WTC11 (cell line): ENCODE measurements around the gene KCNH6. TPM values are rescaled to one million over a fixed set of nuclear protein-coding genes. Genes with fewer than 3 reads are reported as not detected.
A peak's percentile ranks its signal among the peaks of the same experiment; 100 is the strongest.

Experiments
- ATAC-seq: fragments of 200-7000 bp; cut with Tn5 transposase; 2 replicates; pipeline ENCODE4 v1.10.0; 2021; ENCODE audit warnings: mild to moderate bottlenecking, moderate library complexity
- CTCF ChIA-PET: fragments of 300-600 bp; sonication (Branson Sonifier 250); formaldehyde crosslinking; loops from one replicate; lab custom pipeline; 2021; ENCODE audit warnings: antibody characterized with exemption; lab: Charles Lee
- POLR2A ChIA-PET: fragments of 350-600 bp; sonication (Branson Sonifier 250); formaldehyde crosslinking; loops from one replicate; lab custom pipeline; 2021; ENCODE audit warnings: antibody characterized with exemption; lab: Charles Lee
- DNase-seq: peaks from one replicate; pipeline ENCODE4 v3.0.0; 2021; ENCODE audit warnings: low spot score
- H3K27ac Mint-ChIP-seq: 2 replicates; pipeline ENCODE4 v1.8.0; 2021; ENCODE audit warnings: mixed read lengths
- H3K27me3 Mint-ChIP-seq: 2 replicates; pipeline ENCODE4 v1.8.0; 2021; ENCODE audit warnings: low read depth, mild to moderate bottlenecking, moderate library complexity, mixed read lengths
- H3K36me3 Mint-ChIP-seq: 2 replicates; pipeline ENCODE4 v1.8.0; 2021; ENCODE audit warnings: mixed read lengths
- H3K4me1 Mint-ChIP-seq: 2 replicates; pipeline ENCODE4 v1.8.0; 2022; ENCODE audit warnings: mixed read lengths
- H3K4me3 Mint-ChIP-seq: 2 replicates; pipeline ENCODE4 v1.8.0; 2021; ENCODE audit warnings: mild to moderate bottlenecking, moderate library complexity, mixed read lengths
- H3K9me3 Mint-ChIP-seq: 2 replicates; pipeline ENCODE4 v1.8.0; 2021; ENCODE audit warnings: mixed read lengths
- FOXJ3 ChIP-seq: sonication (generic); formaldehyde crosslinking; IDR thresholded peaks from 2 replicates; pipeline ENCODE4 v1.9.0; 2021; ENCODE audit warnings: missing genetic modification reagents, mild to moderate bottlenecking, borderline replicate concordance
- FOXP1 ChIP-seq: sonication (generic); formaldehyde crosslinking; IDR thresholded peaks from 2 replicates; pipeline ENCODE4 v1.8.0; 2022; ENCODE audit warnings: missing genetic modification reagents, mild to moderate bottlenecking, moderate library complexity, borderline replicate concordance
- GABPB1 ChIP-seq: sonication (generic); formaldehyde crosslinking; IDR thresholded peaks from 2 replicates; pipeline ENCODE4 v1.8.1; 2023; ENCODE audit warnings: mild to moderate bottlenecking, missing genetic modification reagents
- JUN ChIP-seq: sonication (generic); formaldehyde crosslinking; IDR thresholded peaks from 2 replicates; pipeline ENCODE4 v1.8.0; 2023; ENCODE audit warnings: mild to moderate bottlenecking, missing genetic modification reagents
- KAT7 ChIP-seq: sonication (generic); formaldehyde crosslinking; IDR thresholded peaks from 2 replicates; pipeline ENCODE4 v1.8.1; 2023; ENCODE audit warnings: missing genetic modification reagents, mild to moderate bottlenecking, borderline replicate concordance
- SOX15 ChIP-seq: fragments of 250-450 bp; sonication (Bioruptor Pico); IDR thresholded peaks from 2 replicates; pipeline ENCODE4 v1.9.0; 2021; ENCODE audit warnings: mild to moderate bottlenecking
- ZBTB21 ChIP-seq: sonication (generic); formaldehyde crosslinking; IDR thresholded peaks from 2 replicates; pipeline ENCODE4 v1.8.1; 2023; ENCODE audit warnings: mild to moderate bottlenecking, missing genetic modification reagents, borderline replicate concordance
- ZNF121 ChIP-seq: sonication (generic); formaldehyde crosslinking; IDR thresholded peaks from 2 replicates; pipeline ENCODE4 v1.8.0; 2023; ENCODE audit warnings: missing genetic modification reagents
- ZNF232 ChIP-seq: sonication (generic); formaldehyde crosslinking; IDR thresholded peaks from 2 replicates; pipeline ENCODE4 v1.8.0; 2022; ENCODE audit warnings: mild to moderate bottlenecking, missing genetic modification reagents
- total RNA-seq: library from RNA; stranded (reverse); gene quantifications from 3 replicates; pipeline ENCODE4 v1.2.3, GENCODE V29; 2021
- TF ChIP-seq, protein P1 (sequence below): fragments of 200-600 bp; IDR thresholded peaks from 2 replicates; pipeline ENCODE4 v1.8.0; 2022; ENCODE audit warnings: antibody characterized with exemption
- TF ChIP-seq, protein P2 (sequence below): sonication (generic); formaldehyde crosslinking; IDR thresholded peaks from 2 replicates; pipeline ENCODE4 v1.8.1; 2023; ENCODE audit warnings: mild to moderate bottlenecking, missing genetic modification reagents
- TF ChIP-seq, protein P3 (sequence below): sonication (generic); formaldehyde crosslinking; IDR thresholded peaks from 2 replicates; pipeline ENCODE4 v1.8.1; 2023; ENCODE audit warnings: mild to moderate bottlenecking, missing genetic modification reagents
- TF ChIP-seq, protein P4 (sequence below): sonication (generic); formaldehyde crosslinking; IDR thresholded peaks from 2 replicates; pipeline ENCODE4 v1.8.0; 2022; ENCODE audit warnings: mild to moderate bottlenecking, missing genetic modification reagents
- TF ChIP-seq, protein P5 (sequence below): sonication (generic); formaldehyde crosslinking; IDR thresholded peaks from 2 replicates; pipeline ENCODE4 v1.8.0; 2022; ENCODE audit warnings: missing genetic modification reagents

The KCNH6 gene
- total RNA-seq, 1 experiment from 2014 or later, result 2.1 TPM

DNA sequence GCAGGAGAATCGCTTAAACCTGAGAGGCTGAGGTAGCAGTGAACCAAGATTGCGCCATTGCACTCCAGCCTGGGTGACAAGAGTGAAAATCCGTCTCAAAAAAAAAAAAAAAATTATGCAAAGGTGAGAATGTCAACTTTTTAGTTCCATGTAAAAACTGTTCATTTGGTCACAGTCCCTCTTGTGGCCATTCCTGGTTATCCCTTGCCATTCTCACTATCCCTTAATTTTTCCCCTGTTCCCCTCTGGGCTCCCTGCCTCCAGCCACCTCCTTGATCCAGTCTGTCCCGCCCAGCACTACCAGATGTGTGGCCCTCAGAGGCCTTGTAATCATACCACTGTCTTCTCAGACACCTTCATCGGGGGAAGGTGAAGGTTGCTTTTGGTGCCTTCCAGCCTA lies 50.5 kb downstream of the KCNH6 start:
- Mint-ChIP-seq H3K27ac (peak overlapping the region; percentile 4), H3K36me3 (no peaks in the 10 kb centered on the region), H3K9me3 (no peaks in the 10 kb centered on the region), H3K4me3 (no peak overlapping the region), H3K4me1 (peaks cover 3% of the 10 kb centered on the region), H3K27me3 (no peaks in the 10 kb centered on the region)
- DNase-seq (peak; percentile 30), ATAC-seq (peak; percentile 77)
- POLR2A ChIA-PET, result no interaction called here
- no peak for TF ChIP-seq FOXP1
- TF ChIP-seq, protein P1, sequence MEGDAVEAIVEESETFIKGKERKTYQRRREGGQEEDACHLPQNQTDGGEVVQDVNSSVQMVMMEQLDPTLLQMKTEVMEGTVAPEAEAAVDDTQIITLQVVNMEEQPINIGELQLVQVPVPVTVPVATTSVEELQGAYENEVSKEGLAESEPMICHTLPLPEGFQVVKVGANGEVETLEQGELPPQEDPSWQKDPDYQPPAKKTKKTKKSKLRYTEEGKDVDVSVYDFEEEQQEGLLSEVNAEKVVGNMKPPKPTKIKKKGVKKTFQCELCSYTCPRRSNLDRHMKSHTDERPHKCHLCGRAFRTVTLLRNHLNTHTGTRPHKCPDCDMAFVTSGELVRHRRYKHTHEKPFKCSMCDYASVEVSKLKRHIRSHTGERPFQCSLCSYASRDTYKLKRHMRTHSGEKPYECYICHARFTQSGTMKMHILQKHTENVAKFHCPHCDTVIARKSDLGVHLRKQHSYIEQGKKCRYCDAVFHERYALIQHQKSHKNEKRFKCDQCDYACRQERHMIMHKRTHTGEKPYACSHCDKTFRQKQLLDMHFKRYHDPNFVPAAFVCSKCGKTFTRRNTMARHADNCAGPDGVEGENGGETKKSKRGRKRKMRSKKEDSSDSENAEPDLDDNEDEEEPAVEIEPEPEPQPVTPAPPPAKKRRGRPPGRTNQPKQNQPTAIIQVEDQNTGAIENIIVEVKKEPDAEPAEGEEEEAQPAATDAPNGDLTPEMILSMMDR, result 0 out of 2 replicates have a peak, but pooled peaks have one; percentile 30
- TF ChIP-seq, protein P2, sequence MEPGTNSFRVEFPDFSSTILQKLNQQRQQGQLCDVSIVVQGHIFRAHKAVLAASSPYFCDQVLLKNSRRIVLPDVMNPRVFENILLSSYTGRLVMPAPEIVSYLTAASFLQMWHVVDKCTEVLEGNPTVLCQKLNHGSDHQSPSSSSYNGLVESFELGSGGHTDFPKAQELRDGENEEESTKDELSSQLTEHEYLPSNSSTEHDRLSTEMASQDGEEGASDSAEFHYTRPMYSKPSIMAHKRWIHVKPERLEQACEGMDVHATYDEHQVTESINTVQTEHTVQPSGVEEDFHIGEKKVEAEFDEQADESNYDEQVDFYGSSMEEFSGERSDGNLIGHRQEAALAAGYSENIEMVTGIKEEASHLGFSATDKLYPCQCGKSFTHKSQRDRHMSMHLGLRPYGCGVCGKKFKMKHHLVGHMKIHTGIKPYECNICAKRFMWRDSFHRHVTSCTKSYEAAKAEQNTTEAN, result no peak
- CTCF ChIA-PET, result interaction anchor here (0.6 to 3.4 kb wide), 14 partner anchors 29 to 1220 kb away, joined by 3 to 19 read pairs (median 4); partner anchors contain the start of gene KCNH6

DNA sequence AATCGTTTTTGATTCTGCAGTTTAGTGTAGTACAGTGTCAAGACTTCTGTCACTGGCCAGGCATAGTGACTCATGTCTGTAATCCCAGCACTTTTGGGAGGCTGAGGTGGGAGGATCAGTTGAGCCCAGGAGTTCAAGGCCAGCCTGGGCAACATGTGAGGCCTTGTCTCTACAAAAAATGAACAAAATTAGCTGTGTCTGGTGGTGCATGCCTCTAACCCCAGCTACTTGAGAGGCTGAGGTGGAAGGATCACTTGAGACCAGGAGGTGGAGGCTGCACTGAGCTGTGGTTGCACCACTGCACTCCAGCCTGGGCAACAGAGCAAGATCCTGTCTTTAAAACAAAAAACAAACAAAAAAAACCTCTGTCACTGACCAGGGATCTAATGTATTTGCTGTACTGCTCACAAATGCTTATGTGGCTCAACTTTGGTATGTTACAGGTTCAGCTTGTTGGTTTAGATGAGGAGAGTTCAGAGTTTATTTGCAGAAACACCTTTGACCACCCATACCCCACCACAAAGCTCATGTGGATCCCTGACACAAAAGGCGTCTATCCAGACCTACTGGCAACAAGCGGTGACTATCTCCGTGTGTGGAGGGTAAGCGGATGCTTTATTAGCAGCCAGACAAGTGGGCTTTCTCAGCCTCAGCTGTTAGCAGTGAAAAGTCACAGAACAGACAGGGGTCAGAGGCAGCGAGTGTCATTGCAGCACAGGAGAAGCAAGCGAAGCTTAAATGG lies 55.0 kb downstream of the KCNH6 start:
- H3K9me3 Mint-ChIP-seq, result no peaks in the 10 kb centered on the region
- peaks cover 18% of the 10 kb centered on the region for H3K4me1 Mint-ChIP-seq
- ChIA-PET CTCF (interaction anchor here (0.7 to 1.7 kb wide), 8 partner anchors 8 to 172 kb away, joined by 3 to 6 read pairs (median 3); no protein-coding TSS in a partner anchor), POLR2A (no interaction called here)
- no peak for ATAC-seq
- no peak overlapping the region for H3K4me3 Mint-ChIP-seq
- H3K27ac Mint-ChIP-seq, result peak overlapping the region; percentile 52; the same call in 1 of the 2 replicates
- no peak for DNase-seq
- H3K27me3 Mint-ChIP-seq, result no peaks in the 10 kb centered on the region
- peaks cover 32% of the 10 kb centered on the region for H3K36me3 Mint-ChIP-seq
- TF ChIP-seq FOXJ3 (CRISPR knock-in tag) (no peak), ZNF121 (CRISPR knock-in tag) (peak; percentile 52; the same call in 1 of the 2 replicates), ZBTB21 (CRISPR knock-in tag) (no peak), GABPB1 (CRISPR knock-in tag) (peak; percentile 36; the same call in 1 of the 2 replicates)
- TF ChIP-seq, protein P3, sequence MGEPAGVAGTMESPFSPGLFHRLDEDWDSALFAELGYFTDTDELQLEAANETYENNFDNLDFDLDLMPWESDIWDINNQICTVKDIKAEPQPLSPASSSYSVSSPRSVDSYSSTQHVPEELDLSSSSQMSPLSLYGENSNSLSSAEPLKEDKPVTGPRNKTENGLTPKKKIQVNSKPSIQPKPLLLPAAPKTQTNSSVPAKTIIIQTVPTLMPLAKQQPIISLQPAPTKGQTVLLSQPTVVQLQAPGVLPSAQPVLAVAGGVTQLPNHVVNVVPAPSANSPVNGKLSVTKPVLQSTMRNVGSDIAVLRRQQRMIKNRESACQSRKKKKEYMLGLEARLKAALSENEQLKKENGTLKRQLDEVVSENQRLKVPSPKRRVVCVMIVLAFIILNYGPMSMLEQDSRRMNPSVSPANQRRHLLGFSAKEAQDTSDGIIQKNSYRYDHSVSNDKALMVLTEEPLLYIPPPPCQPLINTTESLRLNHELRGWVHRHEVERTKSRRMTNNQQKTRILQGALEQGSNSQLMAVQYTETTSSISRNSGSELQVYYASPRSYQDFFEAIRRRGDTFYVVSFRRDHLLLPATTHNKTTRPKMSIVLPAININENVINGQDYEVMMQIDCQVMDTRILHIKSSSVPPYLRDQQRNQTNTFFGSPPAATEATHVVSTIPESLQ (CRISPR knock-in tag), result no peak

DNA sequence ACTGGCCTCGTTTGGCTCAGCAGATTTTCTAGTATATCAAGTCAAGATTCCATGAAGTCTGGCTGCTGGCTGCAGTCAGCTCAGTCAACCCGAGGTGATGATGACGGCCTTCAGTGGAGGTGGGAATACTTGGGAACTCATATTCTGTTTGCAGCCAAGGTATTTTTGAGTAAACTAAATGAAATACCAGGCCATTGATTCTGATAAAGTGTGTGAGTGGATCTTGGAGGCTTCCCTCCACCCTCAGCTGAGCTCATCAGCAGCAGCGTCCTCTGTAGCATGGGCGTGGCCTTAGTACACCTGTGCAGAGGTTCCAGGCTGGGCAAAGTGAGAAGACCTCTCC lies 55.6 kb downstream of the KCNH6 start:
- peak overlapping the region; percentile 83; the same call in 1 of the 2 replicates for H3K27ac Mint-ChIP-seq
- no peaks in the 10 kb centered on the region for H3K27me3 Mint-ChIP-seq
- no peak for ATAC-seq
- no peak overlapping the region for H3K4me3 Mint-ChIP-seq
- peaks cover 18% of the 10 kb centered on the region for H3K4me1 Mint-ChIP-seq
- ChIA-PET POLR2A (no interaction called here), CTCF (interaction anchor here (0.9 to 1.7 kb wide), 7 partner anchors 9 to 172 kb away, joined by 3 to 6 read pairs (median 3); no protein-coding TSS in a partner anchor)
- peaks cover 37% of the 10 kb centered on the region for H3K36me3 Mint-ChIP-seq
- no peak for DNase-seq
- TF ChIP-seq JUN (CRISPR knock-in tag), result no peak
- TF ChIP-seq ZNF232 (CRISPR knock-in tag), result no peak
- no peak for TF ChIP-seq KAT7 (CRISPR knock-in tag)
- no peak for TF ChIP-seq ZBTB21 (CRISPR knock-in tag)
- TF ChIP-seq, protein P4, sequence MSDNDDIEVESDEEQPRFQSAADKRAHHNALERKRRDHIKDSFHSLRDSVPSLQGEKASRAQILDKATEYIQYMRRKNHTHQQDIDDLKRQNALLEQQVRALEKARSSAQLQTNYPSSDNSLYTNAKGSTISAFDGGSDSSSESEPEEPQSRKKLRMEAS (CRISPR knock-in tag), result no peak
- TF ChIP-seq, protein P5, sequence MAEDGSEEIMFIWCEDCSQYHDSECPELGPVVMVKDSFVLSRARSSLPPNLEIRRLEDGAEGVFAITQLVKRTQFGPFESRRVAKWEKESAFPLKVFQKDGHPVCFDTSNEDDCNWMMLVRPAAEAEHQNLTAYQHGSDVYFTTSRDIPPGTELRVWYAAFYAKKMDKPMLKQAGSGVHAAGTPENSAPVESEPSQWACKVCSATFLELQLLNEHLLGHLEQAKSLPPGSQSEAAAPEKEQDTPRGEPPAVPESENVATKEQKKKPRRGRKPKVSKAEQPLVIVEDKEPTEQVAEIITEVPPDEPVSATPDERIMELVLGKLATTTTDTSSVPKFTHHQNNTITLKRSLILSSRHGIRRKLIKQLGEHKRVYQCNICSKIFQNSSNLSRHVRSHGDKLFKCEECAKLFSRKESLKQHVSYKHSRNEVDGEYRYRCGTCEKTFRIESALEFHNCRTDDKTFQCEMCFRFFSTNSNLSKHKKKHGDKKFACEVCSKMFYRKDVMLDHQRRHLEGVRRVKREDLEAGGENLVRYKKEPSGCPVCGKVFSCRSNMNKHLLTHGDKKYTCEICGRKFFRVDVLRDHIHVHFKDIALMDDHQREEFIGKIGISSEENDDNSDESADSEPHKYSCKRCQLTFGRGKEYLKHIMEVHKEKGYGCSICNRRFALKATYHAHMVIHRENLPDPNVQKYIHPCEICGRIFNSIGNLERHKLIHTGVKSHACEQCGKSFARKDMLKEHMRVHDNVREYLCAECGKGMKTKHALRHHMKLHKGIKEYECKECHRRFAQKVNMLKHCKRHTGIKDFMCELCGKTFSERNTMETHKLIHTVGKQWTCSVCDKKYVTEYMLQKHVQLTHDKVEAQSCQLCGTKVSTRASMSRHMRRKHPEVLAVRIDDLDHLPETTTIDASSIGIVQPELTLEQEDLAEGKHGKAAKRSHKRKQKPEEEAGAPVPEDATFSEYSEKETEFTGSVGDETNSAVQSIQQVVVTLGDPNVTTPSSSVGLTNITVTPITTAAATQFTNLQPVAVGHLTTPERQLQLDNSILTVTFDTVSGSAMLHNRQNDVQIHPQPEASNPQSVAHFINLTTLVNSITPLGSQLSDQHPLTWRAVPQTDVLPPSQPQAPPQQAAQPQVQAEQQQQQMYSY (CRISPR knock-in tag), result no peak
- TF ChIP-seq SOX15 (CRISPR knock-in tag), result no peak
- H3K9me3 Mint-ChIP-seq, result no peaks in the 10 kb centered on the region
